Osteocyte (in vitro differentiated cells): Measurements from ENCODE around the gene CLIC1. TPM values are rescaled to one million over a fixed set of nuclear protein-coding genes. Genes with fewer than 3 reads are reported as not detected.

Experiments used
- DNase-seq: peaks from one replicate; pipeline ENCODE4 v3.0.0; 2021; ENCODE audit warnings: mixed read lengths; ENCODE audit not compliant: unreplicated experiment; ENCODE audit errors: extremely low spot score
- H3K27ac Mint-ChIP-seq: one replicate; pipeline ENCODE4 v1.8.0; 2021; ENCODE audit warnings: mild to moderate bottlenecking, mixed read lengths; ENCODE audit not compliant: unreplicated experiment
- H3K27me3 Mint-ChIP-seq: one replicate; pipeline ENCODE4 v1.8.0; 2021; ENCODE audit warnings: mixed read lengths; ENCODE audit not compliant: unreplicated experiment
- H3K36me3 Mint-ChIP-seq: one replicate; pipeline ENCODE4 v1.8.0; 2021; ENCODE audit warnings: mixed read lengths; ENCODE audit not compliant: unreplicated experiment
- H3K4me1 Mint-ChIP-seq: one replicate; pipeline ENCODE4 v1.8.0; 2021; ENCODE audit warnings: mixed read lengths; ENCODE audit not compliant: unreplicated experiment
- H3K4me3 Mint-ChIP-seq: one replicate; pipeline ENCODE4 v1.8.0; 2021; ENCODE audit warnings: mild to moderate bottlenecking, moderate library complexity, mixed read lengths; ENCODE audit not compliant: unreplicated experiment
- H3K9me3 Mint-ChIP-seq: one replicate; pipeline ENCODE4 v1.8.0; 2021; ENCODE audit warnings: mixed read lengths; ENCODE audit not compliant: unreplicated experiment
- total RNA-seq: library from RNA; stranded (reverse); gene quantifications from 2 replicates; pipeline ENCODE4 v1.2.1, GENCODE V29; 2021
- TF ChIP-seq, protein P1 (sequence below): fragments of 200-600 bp; sonication (generic); IDR thresholded peaks from 2 replicates; pipeline ENCODE4 v1.5.0; 2021; ENCODE audit warnings: antibody characterized with exemption, mild to moderate bottlenecking, moderate library complexity

Gene CLIC1
- total RNA-seq, 1 donor from 2014 or later: 230 TPM

DNA sequence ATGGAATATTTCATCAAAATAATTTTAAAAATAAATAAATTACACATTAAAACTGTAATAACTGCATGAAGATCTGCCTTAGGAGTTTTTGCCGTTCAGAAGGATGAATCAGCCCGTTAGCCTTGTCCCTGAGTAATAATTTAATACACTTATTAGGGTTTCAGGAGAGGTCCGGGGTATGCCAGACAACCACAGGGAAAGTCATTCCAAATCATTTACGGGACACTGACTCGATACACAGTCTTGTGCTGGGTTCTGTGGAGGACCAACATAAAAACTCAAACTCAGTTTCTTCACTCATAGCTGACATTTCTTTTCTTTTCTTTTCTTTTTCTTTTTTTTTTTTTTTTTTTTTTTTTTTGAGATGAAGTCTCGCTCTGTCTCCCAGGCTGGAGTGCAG lies 30.4 kb downstream of the CLIC1 start:
- TF ChIP-seq, protein P1, sequence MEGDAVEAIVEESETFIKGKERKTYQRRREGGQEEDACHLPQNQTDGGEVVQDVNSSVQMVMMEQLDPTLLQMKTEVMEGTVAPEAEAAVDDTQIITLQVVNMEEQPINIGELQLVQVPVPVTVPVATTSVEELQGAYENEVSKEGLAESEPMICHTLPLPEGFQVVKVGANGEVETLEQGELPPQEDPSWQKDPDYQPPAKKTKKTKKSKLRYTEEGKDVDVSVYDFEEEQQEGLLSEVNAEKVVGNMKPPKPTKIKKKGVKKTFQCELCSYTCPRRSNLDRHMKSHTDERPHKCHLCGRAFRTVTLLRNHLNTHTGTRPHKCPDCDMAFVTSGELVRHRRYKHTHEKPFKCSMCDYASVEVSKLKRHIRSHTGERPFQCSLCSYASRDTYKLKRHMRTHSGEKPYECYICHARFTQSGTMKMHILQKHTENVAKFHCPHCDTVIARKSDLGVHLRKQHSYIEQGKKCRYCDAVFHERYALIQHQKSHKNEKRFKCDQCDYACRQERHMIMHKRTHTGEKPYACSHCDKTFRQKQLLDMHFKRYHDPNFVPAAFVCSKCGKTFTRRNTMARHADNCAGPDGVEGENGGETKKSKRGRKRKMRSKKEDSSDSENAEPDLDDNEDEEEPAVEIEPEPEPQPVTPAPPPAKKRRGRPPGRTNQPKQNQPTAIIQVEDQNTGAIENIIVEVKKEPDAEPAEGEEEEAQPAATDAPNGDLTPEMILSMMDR: no peak
- peaks cover 18% of the 10 kb centered on the region for H3K4me1 Mint-ChIP-seq
- no peak overlapping the region for H3K27ac Mint-ChIP-seq
- H3K36me3 Mint-ChIP-seq: peaks cover 2% of the 10 kb centered on the region
- no peak overlapping the region for H3K4me3 Mint-ChIP-seq
- no peaks in the 10 kb centered on the region for H3K27me3 Mint-ChIP-seq
- DNase-seq: no peak
- no peaks in the 10 kb centered on the region for H3K9me3 Mint-ChIP-seq

DNA sequence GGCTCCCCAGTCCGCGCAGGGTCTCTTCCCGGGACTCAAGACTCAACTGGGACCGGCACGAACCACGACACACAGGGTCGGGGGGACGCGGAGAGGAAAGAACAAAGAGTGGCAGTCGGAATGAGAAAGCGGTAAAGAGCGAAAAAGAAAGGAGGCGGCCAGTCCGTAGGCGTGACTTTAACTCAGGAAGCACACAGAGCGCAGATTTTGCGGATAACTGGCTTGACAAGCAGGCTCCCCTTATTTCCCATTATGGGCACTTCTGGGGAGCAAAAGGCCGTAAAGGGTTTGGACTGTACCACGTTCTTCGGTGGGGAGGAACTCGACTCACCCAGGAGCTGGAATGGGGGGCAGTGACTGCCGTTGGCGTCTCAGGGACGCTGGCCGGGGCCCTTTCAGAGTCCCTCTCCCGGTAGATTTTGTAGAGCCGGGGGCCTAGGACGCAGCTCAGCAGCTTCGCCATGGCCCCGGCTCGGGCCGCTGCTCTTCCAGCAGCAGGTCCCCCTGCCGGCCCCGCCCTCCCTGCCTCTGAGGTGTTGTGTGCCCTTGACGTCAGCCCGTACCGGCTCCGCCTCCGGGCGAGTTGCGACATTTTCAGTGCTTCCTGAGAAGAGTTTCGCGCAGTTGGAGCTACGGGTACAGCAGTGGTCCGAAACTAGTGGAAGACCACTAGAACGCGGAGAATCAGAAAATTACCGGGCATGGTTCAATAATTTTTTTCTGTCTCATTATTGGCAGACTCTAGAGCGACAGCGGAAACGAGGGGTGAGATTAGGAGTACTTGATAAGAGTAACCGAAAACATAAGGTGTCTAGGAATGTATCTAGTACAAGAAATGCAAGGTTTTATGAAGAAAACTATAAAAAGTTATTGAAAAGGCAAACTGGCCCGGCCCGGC lies 33.3 kb downstream of the CLIC1 start, which contains the start of gene ABHD16A:
Gene ABHD16A, minus strand, starts transcription at position 506 of the 898 bp plus-strand sequence. Its CDS starts 43 bp downstream, at position 463.
- H3K27ac Mint-ChIP-seq: peak within 1 kb of the TSS; percentile 98
- H3K4me1 Mint-ChIP-seq: peaks cover 23% of the 10 kb centered on the region
- H3K36me3 Mint-ChIP-seq: peaks cover 2% of the 10 kb centered on the region
- H3K4me3 Mint-ChIP-seq: peak within 1 kb of the TSS; percentile 99
- DNase-seq: peak; percentile 99
- H3K27me3 Mint-ChIP-seq: no peaks in the 10 kb centered on the region
- TF ChIP-seq, protein P1: no peak
- no peaks in the 10 kb centered on the region for H3K9me3 Mint-ChIP-seq

DNA sequence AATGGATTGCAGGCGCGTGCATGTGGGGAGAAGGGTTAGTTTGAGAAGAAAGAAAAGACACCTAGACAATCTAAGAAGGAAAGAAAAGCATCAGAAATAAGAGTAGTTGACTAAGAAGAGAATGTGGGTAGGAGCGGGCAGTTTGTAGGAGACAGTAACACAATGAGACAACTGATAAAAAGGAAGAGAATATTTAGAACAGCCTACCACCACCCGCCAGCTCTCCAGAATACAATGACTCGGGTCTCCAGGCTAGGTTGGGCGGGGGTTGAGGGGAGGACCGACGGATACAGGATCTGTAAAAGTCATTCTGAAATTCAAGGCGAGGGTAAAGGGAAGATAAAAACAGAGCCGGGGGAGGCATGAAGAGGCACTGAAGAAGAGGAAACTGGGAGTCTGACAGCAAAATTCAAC lies 33.9 kb downstream of the CLIC1 start:
- TF ChIP-seq, protein P1: no peak
- H3K36me3 Mint-ChIP-seq: peaks cover 7% of the 10 kb centered on the region
- peaks cover 23% of the 10 kb centered on the region for H3K4me1 Mint-ChIP-seq
- peak overlapping the region; percentile 98 for H3K27ac Mint-ChIP-seq
- DNase-seq: no peak
- no peaks in the 10 kb centered on the region for H3K9me3 Mint-ChIP-seq
- H3K4me3 Mint-ChIP-seq: peak overlapping the region; percentile 99
- H3K27me3 Mint-ChIP-seq: no peaks in the 10 kb centered on the region

DNA sequence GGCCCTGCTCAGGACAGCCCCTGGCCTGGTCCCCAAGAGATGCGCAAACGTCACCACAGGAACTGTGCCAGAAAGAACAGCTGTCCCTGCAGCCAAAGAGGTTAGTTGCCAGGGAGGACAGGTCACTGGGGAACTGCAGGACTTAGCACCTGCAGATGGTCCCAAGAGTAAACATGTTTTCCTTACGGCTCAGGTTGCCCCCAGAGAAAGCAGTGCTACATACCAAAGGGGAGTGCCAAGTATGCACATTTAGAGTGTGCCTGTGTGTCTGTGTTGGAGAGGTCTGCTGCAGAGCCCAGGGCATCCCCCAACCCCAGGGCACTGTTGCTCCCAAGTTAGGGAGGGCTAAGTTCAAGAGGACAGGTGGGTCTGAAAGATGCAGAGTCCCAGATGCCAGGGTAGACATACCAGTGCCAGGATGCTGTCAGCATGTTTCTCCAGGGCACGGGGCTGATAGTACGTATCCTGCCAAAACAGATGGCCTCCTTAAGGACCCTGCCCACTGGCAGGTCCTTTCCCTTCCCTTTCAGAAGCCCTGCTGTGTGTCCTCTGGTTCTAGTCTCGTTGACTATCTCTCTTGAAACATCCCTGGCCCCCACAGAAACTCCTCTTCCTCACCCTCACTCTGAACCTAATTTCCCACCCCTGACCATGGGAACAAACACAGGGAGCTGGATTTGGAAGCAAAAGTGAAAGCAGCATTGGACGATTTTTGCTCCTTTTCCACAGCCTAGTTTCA lies 34.5 kb downstream of the CLIC1 start:
- Mint-ChIP-seq H3K4me1 (peaks cover 23% of the 10 kb centered on the region), H3K27me3 (no peaks in the 10 kb centered on the region), H3K36me3 (peaks cover 8% of the 10 kb centered on the region), H3K4me3 (peak overlapping the region; percentile 99), H3K9me3 (no peaks in the 10 kb centered on the region), H3K27ac (peak overlapping the region; percentile 98)
- no peak for DNase-seq
- TF ChIP-seq, protein P1: no peak
